AG09319 (cell line): ENCODE results near the gene SEMA3G.

ENCODE experiments used
- DNase-seq: peaks from one replicate; pipeline ENCODE4 v3.0.0-alpha.2; 2010; ENCODE audit warnings: low read depth; ENCODE audit errors: extremely low read depth
- CTCF ChIP-seq: IDR thresholded peaks from 2 replicates; pipeline ENCODE4 v1.5.1; 2011; ENCODE audit warnings: low read depth, mild to moderate bottlenecking, inconsistent platforms, low read length, moderate library complexity

SEMA3G gene

GRCh38 chr3:52403955-52404354 is 40.9 kb downstream of the SEMA3G start:
- DNase-seq: no peak
- no peak for TF ChIP-seq CTCF

- TF ChIP-seq CTCF: no peak
- no peak for DNase-seq
Measured at GRCh38 chr3:52403271-52403841, 41.5 kb downstream of the SEMA3G start.

DNA sequence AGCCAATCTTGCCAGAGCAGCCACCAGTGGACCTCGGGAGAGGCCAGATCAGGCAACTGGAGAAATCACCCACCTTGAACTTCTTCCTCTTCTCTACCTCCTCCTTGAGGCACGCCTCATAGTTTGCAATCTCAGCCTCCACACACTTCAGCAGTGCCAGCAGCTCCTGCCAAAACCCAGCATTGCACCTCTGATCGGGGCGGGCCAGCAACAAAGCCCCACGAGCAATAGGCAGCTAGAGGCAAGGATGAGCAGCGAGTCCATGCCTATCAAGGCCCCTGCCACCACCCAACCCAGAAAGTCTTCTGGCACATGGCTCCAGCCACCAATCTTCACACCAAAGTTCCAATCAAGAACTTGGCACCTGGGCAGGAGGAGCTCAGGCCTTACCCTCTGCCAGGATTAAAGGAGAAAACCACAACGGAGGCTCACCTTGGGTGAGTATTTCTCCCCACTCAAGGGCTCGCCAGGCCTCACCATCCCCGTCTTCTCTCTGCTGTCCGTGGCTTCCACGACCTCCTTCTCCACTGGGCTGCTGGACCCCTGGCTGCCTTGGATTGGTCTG is 42.1 kb downstream of the SEMA3G start:
- no peak for DNase-seq
- no peak for TF ChIP-seq CTCF

- no peak for TF ChIP-seq CTCF
- no peak for DNase-seq
Measured at GRCh38 chr3:52402101-52402521, 42.8 kb downstream of the SEMA3G start.

GRCh38 chr3:52401551-52401950 is 43.4 kb downstream of the SEMA3G start:
- no peak for DNase-seq
- TF ChIP-seq CTCF: no peak

- DNase-seq: no peak
- no peak for TF ChIP-seq CTCF
Measured at GRCh38 chr3:52401021-52401420, 43.9 kb downstream of the SEMA3G start.

- TF ChIP-seq CTCF: no peak
- no peak for DNase-seq
Measured at GRCh38 chr3:52400275-52400793, 44.6 kb downstream of the SEMA3G start.
